ENCODE data around the gene VRK2. TPM values are rescaled to one million over a fixed set of nuclear protein-coding genes. Genes with fewer than 3 reads are reported as not detected.

The VRK2 gene
- total RNA-seq, 1 experiment from 2014 or later = 42.8 TPM

DNA sequence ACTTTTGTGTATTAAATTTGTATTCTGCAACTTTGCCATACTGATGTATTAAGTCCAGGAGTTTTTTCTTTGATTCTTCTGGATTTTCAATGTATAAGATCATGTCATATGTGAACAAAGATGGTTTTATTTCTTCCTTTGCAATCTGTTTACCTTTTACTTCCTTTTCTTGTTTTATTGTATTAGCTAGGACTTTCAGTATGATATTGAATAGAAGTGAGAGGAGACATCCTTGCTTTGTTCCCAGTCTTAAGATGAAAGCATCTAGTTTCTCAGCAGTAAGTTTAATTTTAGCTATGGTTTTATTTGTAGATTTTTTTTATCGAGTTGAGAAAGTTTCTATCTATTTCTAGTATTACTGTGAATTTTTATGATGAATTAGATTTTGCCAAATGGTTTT, 25.5 kb downstream of the VRK2 start:
- intact Hi-C loops (cut with micrococcal nuclease; ENCODE audit: unreplicated experiment) = no loop called here
- Histone ChIP-seq H3K27ac (no peak overlapping the region), H2AFZ (no peak overlapping the region), H3K27me3 (ENCODE audit: insufficient read depth, low read depth) (no peaks in the 10 kb centered on the region), H4K20me1 (ENCODE audit: insufficient read depth) (no peaks in the 10 kb centered on the region), H3K4me3 (no peak overlapping the region), H3F3A (ENCODE audit: insufficient read depth, low read depth) (no peaks in the 10 kb centered on the region), H3K36me3 (ENCODE audit: low read depth) (no peaks in the 10 kb centered on the region; the same call in 1 of the 2 replicates), H3K4me2 (no peak overlapping the region), H3K79me2 (ENCODE audit: low read depth) (peaks cover 35% of the 10 kb centered on the region; the same call in 1 of the 2 replicates), H3K9me2 (ENCODE audit: insufficient read depth) (no peaks in the 10 kb centered on the region), H3K4me1 (replicated peaks; ENCODE audit: insufficient read depth) (no peaks in the 10 kb centered on the region), H3K9me3 (ENCODE audit: insufficient read depth, low read depth) (peaks cover 6% of the 10 kb centered on the region; the same call in 1 of the 2 replicates)
- ChIA-PET POLR2A (ENCODE audit: unreplicated experiment) (no interaction called here), CTCF (no interaction called here)
- no peak for DNase-seq
- TF ChIP-seq EZH2 (IDR thresholded peaks at IDR 0.05; ENCODE audit: low read depth) = no peak
- TF ChIP-seq, protein P1, sequence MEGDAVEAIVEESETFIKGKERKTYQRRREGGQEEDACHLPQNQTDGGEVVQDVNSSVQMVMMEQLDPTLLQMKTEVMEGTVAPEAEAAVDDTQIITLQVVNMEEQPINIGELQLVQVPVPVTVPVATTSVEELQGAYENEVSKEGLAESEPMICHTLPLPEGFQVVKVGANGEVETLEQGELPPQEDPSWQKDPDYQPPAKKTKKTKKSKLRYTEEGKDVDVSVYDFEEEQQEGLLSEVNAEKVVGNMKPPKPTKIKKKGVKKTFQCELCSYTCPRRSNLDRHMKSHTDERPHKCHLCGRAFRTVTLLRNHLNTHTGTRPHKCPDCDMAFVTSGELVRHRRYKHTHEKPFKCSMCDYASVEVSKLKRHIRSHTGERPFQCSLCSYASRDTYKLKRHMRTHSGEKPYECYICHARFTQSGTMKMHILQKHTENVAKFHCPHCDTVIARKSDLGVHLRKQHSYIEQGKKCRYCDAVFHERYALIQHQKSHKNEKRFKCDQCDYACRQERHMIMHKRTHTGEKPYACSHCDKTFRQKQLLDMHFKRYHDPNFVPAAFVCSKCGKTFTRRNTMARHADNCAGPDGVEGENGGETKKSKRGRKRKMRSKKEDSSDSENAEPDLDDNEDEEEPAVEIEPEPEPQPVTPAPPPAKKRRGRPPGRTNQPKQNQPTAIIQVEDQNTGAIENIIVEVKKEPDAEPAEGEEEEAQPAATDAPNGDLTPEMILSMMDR (conservative IDR thresholded peaks at IDR 0.05) = no peak
- BruUV-seq (replicated peaks) = no TSS peak

DNA sequence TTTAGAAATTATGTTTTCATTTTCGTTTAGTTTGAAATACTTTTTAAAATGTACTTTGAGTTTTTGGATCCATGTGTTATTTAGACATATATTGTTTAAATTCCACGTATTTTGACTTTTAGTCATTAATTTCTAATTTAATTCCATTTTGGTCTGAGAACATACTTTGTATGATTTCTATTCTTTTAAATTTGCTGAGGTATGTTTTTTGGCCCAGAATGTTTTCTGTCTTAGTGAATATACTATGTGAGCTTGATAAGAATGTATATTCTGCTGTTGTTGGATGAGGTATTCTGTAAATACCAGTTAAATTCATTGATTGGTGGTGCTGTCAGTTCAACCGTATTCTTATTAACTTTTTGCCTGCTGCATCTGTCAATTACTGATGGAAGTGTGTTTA, 26.4 kb downstream of the VRK2 start:
- Histone ChIP-seq H3K4me2 (no peak overlapping the region), H3K79me2 (ENCODE audit: low read depth) (peaks cover 36% of the 10 kb centered on the region; the same call in 1 of the 2 replicates), H3K9me3 (ENCODE audit: insufficient read depth, low read depth) (peaks cover 6% of the 10 kb centered on the region; the same call in 1 of the 2 replicates), H3K27me3 (ENCODE audit: insufficient read depth, low read depth) (no peaks in the 10 kb centered on the region), H3K27ac (no peak overlapping the region), H3K9me2 (ENCODE audit: insufficient read depth) (0 out of 2 replicates have a peak, but pooled peaks cover 1% of the 10 kb centered on the region), H3F3A (ENCODE audit: insufficient read depth, low read depth) (no peaks in the 10 kb centered on the region), H2AFZ (no peak overlapping the region), H3K4me3 (no peak overlapping the region), H3K4me1 (replicated peaks; ENCODE audit: insufficient read depth) (no peaks in the 10 kb centered on the region), H3K36me3 (ENCODE audit: low read depth) (no peaks in the 10 kb centered on the region; the same call in 1 of the 2 replicates), H4K20me1 (ENCODE audit: insufficient read depth) (no peaks in the 10 kb centered on the region)
- no TSS peak for BruUV-seq (replicated peaks)
- ChIA-PET POLR2A (ENCODE audit: unreplicated experiment) (no interaction called here), CTCF (no interaction called here)
- TF ChIP-seq EZH2 (IDR thresholded peaks at IDR 0.05; ENCODE audit: low read depth) = no peak
- TF ChIP-seq, protein P1 (conservative IDR thresholded peaks at IDR 0.05) = no peak
- no peak for DNase-seq
- intact Hi-C loops (cut with micrococcal nuclease; ENCODE audit: unreplicated experiment) = no loop called here

DNA sequence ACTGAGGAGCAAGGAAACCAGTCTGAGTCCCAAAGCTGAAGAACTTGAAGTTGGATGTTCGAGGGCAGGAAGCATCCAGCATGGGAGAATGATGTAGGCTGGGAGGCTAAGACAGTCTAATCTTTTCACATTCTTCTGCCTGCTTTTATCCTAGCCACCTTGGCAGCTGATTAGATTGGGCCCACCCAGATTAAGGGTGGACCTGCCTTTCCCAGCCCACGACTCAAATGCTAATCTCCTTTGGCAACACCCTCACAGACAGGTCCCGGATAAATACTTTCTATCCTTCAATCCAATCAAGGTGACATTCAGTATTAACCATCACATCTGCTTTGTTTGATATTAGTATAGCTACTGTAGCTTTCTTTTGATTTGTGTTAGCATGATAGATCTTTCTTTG, 27.1 kb downstream of the VRK2 start:
- BruUV-seq (replicated peaks) = no TSS peak
- CTCF ChIA-PET = no interaction called here
- Histone ChIP-seq H3K27ac (no peak overlapping the region), H4K20me1 (ENCODE audit: insufficient read depth) (no peaks in the 10 kb centered on the region), H3K79me2 (ENCODE audit: low read depth) (peaks cover 39% of the 10 kb centered on the region; the same call in 1 of the 2 replicates), H3K4me3 (no peak overlapping the region), H3K4me2 (no peak overlapping the region), H3K36me3 (ENCODE audit: low read depth) (no peaks in the 10 kb centered on the region; the same call in 1 of the 2 replicates), H3F3A (ENCODE audit: insufficient read depth, low read depth) (no peaks in the 10 kb centered on the region), H3K27me3 (ENCODE audit: insufficient read depth, low read depth) (no peaks in the 10 kb centered on the region), H3K9me2 (ENCODE audit: insufficient read depth) (0 out of 2 replicates have a peak, but pooled peaks cover 5% of the 10 kb centered on the region), H2AFZ (no peak overlapping the region), H3K4me1 (replicated peaks; ENCODE audit: insufficient read depth) (no peaks in the 10 kb centered on the region), H3K9me3 (ENCODE audit: insufficient read depth, low read depth) (peaks cover 3% of the 10 kb centered on the region; the same call in 1 of the 2 replicates)
- TF ChIP-seq EZH2 (IDR thresholded peaks at IDR 0.05; ENCODE audit: low read depth) = no peak
- TF ChIP-seq, protein P1 (conservative IDR thresholded peaks at IDR 0.05) = no peak
- intact Hi-C loops (cut with micrococcal nuclease; ENCODE audit: unreplicated experiment) = no loop called here
- POLR2A ChIA-PET (ENCODE audit: unreplicated experiment) = interaction anchor here (0.8 kb wide), 1 partner anchor 209 kb away, joined by 6 read pairs; no protein-coding TSS in a partner anchor
- DNase-seq = no peak

Data from PC-9 (cell line).